K562 (cell line): ENCODE data around the gene DGCR6L. TPM values are rescaled to one million over a fixed set of nuclear protein-coding genes. Genes with fewer than 3 reads are reported as not detected.

ENCODE experiments used
- ATAC-seq: fragments of 200-7000 bp; cut with Tn5 transposase; 3 replicates; pipeline ENCODE4 v1.9.1; 2020; ENCODE audit warnings: moderate library complexity
- BruUV-seq: library from RNA; stranded (reverse); fragments of 400-500 nt; replicated peaks from 2 replicates; lab custom pipeline; 2021; lab: Mats Ljungman, UMichigan
- CTCF ChIA-PET: fragments of 300-600 bp; formaldehyde crosslinking; extraction: SDS; loops from one replicate; lab custom pipeline; 2021; ENCODE audit warnings: low intra/inter-chr PET ratio; lab: Yijun Ruan, JAX
- POLR2A ChIA-PET: fragments of 300-600, 350-650 bp; sonication (Branson Sonifier 250); formaldehyde crosslinking; extraction: SDS; loops from one replicate; lab custom pipeline; 2021; ENCODE audit warnings: antibody characterized with exemption, inconsistent platforms; lab: Yijun Ruan, JAX
- DNase-seq, 4 experiments: peaks; one replicate each; pipeline versions ENCODE4 v3.0.0 to v3.0.0-alpha.2; 2011 to 2018; ENCODE audit warnings: low spot score in 3 of 4, mixed read lengths in 3 of 4; ENCODE audit errors: extremely low read depth in 1 of 4
- FAIRE-seq: peaks from 2 replicates; lab custom pipeline; 2011; peaks lifted over from hg19 to GRCh38; lab: Jason Lieb, UNC
- H2AFZ ChIP-seq: 2 replicates; pipeline ENCODE4 v1.6.0; 2011; ENCODE audit warnings: low read depth, low read length, control low read depth, inconsistent platforms
- H3K27ac ChIP-seq: fragments of 200-600 bp; 3 replicates; pipeline ENCODE4 v1.8.0; 2011; ENCODE audit warnings: low read depth, mild to moderate bottlenecking, control low read depth, inconsistent platforms, low read length, moderate library complexity, mixed read lengths; ENCODE audit errors: extremely low read depth
- H3K27me3 ChIP-seq, 2 experiments: fragments of 300-600 bp in 1 of 2; 2 replicates in 1 of 2; 3 replicates in 1 of 2; pipeline versions ENCODE4 v1.6.0 to v1.8.0; 2011; ENCODE audit warnings: inconsistent platforms in 2 of 2, low read length in 2 of 2, mild to moderate bottlenecking in 1 of 2, mixed read lengths in 1 of 2, moderate library complexity in 1 of 2; ENCODE audit not compliant: control insufficient read depth in 2 of 2, insufficient read depth in 2 of 2
- H3K36me3 ChIP-seq: fragments of 300-600 bp; 3 replicates; pipeline ENCODE4 v1.8.0; 2011; ENCODE audit warnings: mild to moderate bottlenecking, low read length, inconsistent platforms; ENCODE audit not compliant: control insufficient read depth, insufficient read depth
- H3K4me1 ChIP-seq, 2 experiments: fragments of 200-600 bp in 1 of 2; replicated peaks in 1 of 2; 2 replicates in 1 of 2; 3 replicates in 1 of 2; pipeline versions ENCODE4 v1.5.1 to v1.8.0; 2011; ENCODE audit warnings: inconsistent platforms in 2 of 2, low read length in 2 of 2, mild to moderate bottlenecking in 1 of 2, mixed read lengths in 1 of 2, moderate library complexity in 1 of 2; ENCODE audit not compliant: control insufficient read depth in 2 of 2, insufficient read depth in 2 of 2
- H3K4me2 ChIP-seq: 2 replicates; pipeline ENCODE4 v1.6.1; 2011; ENCODE audit warnings: low read length, control low read depth, inconsistent platforms, mixed read lengths; ENCODE audit not compliant: insufficient read depth
- H3K4me3 ChIP-seq: fragments of 200-600 bp; sonication (generic), shearing (Covaris generic); 2 replicates; pipeline ENCODE4 v1.5.1; 2016; ENCODE audit warnings: control low read depth, inconsistent platforms
- H3K79me2 ChIP-seq: fragments of 200-600 bp; 3 replicates; pipeline ENCODE4 v1.8.0; 2011; ENCODE audit warnings: low read length, inconsistent platforms; ENCODE audit not compliant: control insufficient read depth, insufficient read depth
- H3K9ac ChIP-seq, 2 experiments: 2 replicates each; pipeline versions ENCODE4 v1.6.0 to v1.6.1; 2011; ENCODE audit warnings: low read depth in 2 of 2, low read length in 2 of 2, control low read depth in 1 of 2, inconsistent platforms in 1 of 2, mild to moderate bottlenecking in 1 of 2, mixed read lengths in 1 of 2; ENCODE audit not compliant: insufficient read depth in 1 of 2
- H3K9me1 ChIP-seq: one replicate; pipeline ENCODE4 v1.6.0; 2011; ENCODE audit warnings: inconsistent platforms, mild to moderate bottlenecking, low read length, moderate library complexity; ENCODE audit not compliant: control insufficient read depth, insufficient read depth
- H3K9me3 ChIP-seq: replicated peaks from 2 replicates; pipeline ENCODE4 v1.5.1; 2011; ENCODE audit warnings: low read depth, low read length, inconsistent platforms; ENCODE audit not compliant: control insufficient read depth, insufficient read depth
- H4K20me1 ChIP-seq: replicated peaks from 2 replicates; pipeline ENCODE4 v1.6.1; 2011; ENCODE audit warnings: low read length, inconsistent platforms, mixed read lengths; ENCODE audit not compliant: control insufficient read depth, insufficient read depth
- HMGN3 ChIP-seq: IDR thresholded peaks from 2 replicates; pipeline ENCODE4 v1.6.1; 2011; ENCODE audit warnings: borderline replicate concordance, low read depth, mild to moderate bottlenecking, mixed read lengths, low read length; ENCODE audit not compliant: insufficient read length; ENCODE audit errors: extremely low read depth
- MAZ ChIP-seq, 2 experiments: fragments of 450-650 bp in 1 of 2; sonication (generic) in 1 of 2; formaldehyde crosslinking; IDR thresholded peaks in 1 of 2; conservative IDR thresholded peaks in 1 of 2; 2 replicates each; pipeline versions ENCODE4 v1.4.0 to v1.5.0; 2020; ENCODE audit warnings: mild to moderate bottlenecking in 1 of 2, missing genetic modification reagents in 1 of 2
- MBD2 ChIP-seq: sonication (generic); IDR thresholded peaks from 2 replicates; pipeline ENCODE4 v1.6.1; 2016; ENCODE audit warnings: low read depth, borderline replicate concordance
- SETDB1 ChIP-seq: IDR thresholded peaks from one replicate; pipeline ENCODE4 v1.6.1; 2012; ENCODE audit warnings: low read length, control low read depth, inconsistent platforms
- SMC3 ChIP-seq: conservative IDR thresholded peaks from 2 replicates; pipeline ENCODE4 v1.6.1; 2011; ENCODE audit warnings: low read depth, low read length, improper control_type of control experiment; ENCODE audit not compliant: insufficient read depth
- TCFL5 ChIP-seq: fragments of 250-450 bp; sonication (Bioruptor Pico); conservative IDR thresholded peaks from 2 replicates; pipeline ENCODE4 v1.6.1; 2021; ENCODE audit warnings: mild to moderate bottlenecking, moderate library complexity, matching md5 sums
- THAP12 ChIP-seq: fragments of 250-450 bp; sonication (Bioruptor Pico); IDR thresholded peaks from 2 replicates; pipeline ENCODE4 v1.9.0; 2021; ENCODE audit warnings: mild to moderate bottlenecking, inconsistent platforms
- UBTF ChIP-seq, 2 experiments: IDR thresholded peaks; 2 replicates each; pipeline ENCODE4 v1.6.1; 2012; ENCODE audit warnings: improper control_type of control experiment in 2 of 2, low read depth in 2 of 2, low read length in 2 of 2, borderline replicate concordance in 1 of 2
- WGBS: fragments of 100-300 bp; shearing (Covaris generic); methylation state at CpG from one replicate; pipeline ENCODE4 v1.1.6; 2016; ENCODE audit warnings: low coverage, mixed read lengths; ENCODE audit not compliant: insufficient coverage; ENCODE audit errors: missing lambda C conversion rate; 5-methylcytosine and 5-hydroxymethylcytosine counted together
- in situ Hi-C: fragments of 300-500 bp; cut with MboI; formaldehyde crosslinking; loops from 4 replicates; pipeline ENCODE4 v1.15.0; 2018; ENCODE audit warnings: inconsistent platforms, mixed read lengths
- intact Hi-C: fragments of 100-400 bp; cut with micrococcal nuclease; formaldehyde crosslinking; loops from 2 replicates; pipeline ENCODE4 v1.14.2; 2022
- polyA plus RNA-seq, 8 experiments: library from polyadenylated mRNA; depleted of rRNA in 4 of 8; stranded (reverse) in 5 of 8; unstranded in 3 of 8; fragments of >200 nt; fragmentation: Nextera tagmentation in 2 of 8; fragmentation: Illumina TruSeq in 1 of 8; extraction: Ambion mirVana in 2 of 8; extraction: Trizol in 1 of 8; gene quantifications; 2 replicates each; pipeline versions ENCODE4 v1.2.1 to v1.2.3, GENCODE V29; 2011 to 2014; ENCODE audit warnings: inconsistent platforms in 1 of 8, missing spikeins in 1 of 8
- total RNA-seq, 7 experiments: library from RNA; depleted of rRNA in 6 of 7; stranded (reverse); fragments of >200 nt in 6 of 7; fragmentation: Illumina TruSeq in 2 of 7; extraction: Trizol in 2 of 7; gene quantifications; 2 replicates each; pipeline versions ENCODE4 v1.2.1 to v1.2.3, GENCODE V29; 2011 to 2021; ENCODE audit warnings: low replicate concordance in 1 of 7

DGCR6L gene
- total and polyA plus RNA-seq, 9 of the 15 experiments (the other 6 are each of a cell fraction or from before 2014, with no cell fraction given), result 3.6 to 151 (median 51.0) TPM

DNA sequence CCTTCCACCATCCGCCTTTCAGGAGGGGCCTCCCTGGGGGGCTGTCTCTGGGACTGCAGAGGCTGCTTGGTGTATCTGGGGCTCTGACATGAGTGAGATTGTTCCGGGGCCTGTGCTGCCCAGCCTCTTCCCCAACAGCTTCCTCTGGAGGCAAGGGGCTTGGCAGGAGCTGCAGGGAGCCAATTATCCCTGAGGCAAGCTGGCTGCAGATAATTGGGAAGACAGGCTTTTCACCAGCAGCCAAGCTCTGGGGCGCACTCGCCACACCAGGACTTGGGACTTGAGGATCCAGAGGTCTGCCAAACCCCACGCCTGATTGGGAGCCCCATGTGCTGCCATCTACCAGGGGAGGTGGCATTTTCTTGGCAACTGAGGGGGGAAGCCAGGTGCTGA, 36.2 kb downstream of the DGCR6L start:
- no TSS peak for BruUV-seq
- POLR2A ChIA-PET, result interaction anchor here (0.6 to 1.9 kb wide), 11 partner anchors 8 to 166 kb away, joined by 3 to 8 read pairs (median 4); partner anchors contain the start of gene TRMT2A
- WGBS, result under 1% methylated on average over 5 of the region's 5 CpGs

More for the DNA sequence above, 36.2 kb downstream of the DGCR6L start:
- CTCF ChIA-PET, result interaction anchor here (4.8 kb wide), 1 partner anchor 126 kb away, joined by 126 read pairs; no protein-coding TSS in a partner anchor
- Histone ChIP-seq H4K20me1 (peaks cover 28% of the 10 kb centered on the region), H3K27ac (no peak overlapping the region), H3K36me3 (no peaks in the 10 kb centered on the region), H3K4me1 (peaks cover 0 to 25% of the 10 kb centered on the region in 2 experiments; a peak in 3 of 5 replicates), H3K4me2 (no peak overlapping the region), H2AFZ (no peak overlapping the region), H3K4me3 (no peak overlapping the region), H3K9me1 (peaks cover 2% of the 10 kb centered on the region), H3K9ac (peak overlapping the region in 1 of 2 experiments; percentile 2; a peak in 1 of 4 replicates), H3K27me3 (peaks cover 20 to 68% of the 10 kb centered on the region in 2 experiments; a peak in 4 of 5 replicates), H3K79me2 (no peaks in the 10 kb centered on the region), H3K9me3 (no peaks in the 10 kb centered on the region)
- TF ChIP-seq SMC3 (no peak), THAP12 (CRISPR knock-in tag) (0 out of 2 replicates have a peak, but pooled peaks have one; percentile 33), MAZ (CRISPR knock-in tag; conservative IDR thresholded peaks at IDR 0.05 in 1 of 2, IDR thresholded peaks at IDR 0.05 in 1 of 2) (no peak), MBD2 (0 out of 2 replicates have a peak, but pooled peaks have one; percentile 17), UBTF (IDR thresholded peaks at IDR 0.05; ENCODE audit: borderline replicate concordance in 1 of 2, low read depth in 2 of 2, low read length in 2 of 2) (peak in 1 of 2 experiments; percentile 28; a peak in 1 of 4 replicates), SETDB1 (peak; percentile 86), HMGN3 (peak; percentile 9), TCFL5 (CRISPR knock-in tag) (no peak)
- peak in 1 of 4 experiments; percentile 27 for DNase-seq
- no peak for FAIRE-seq
- no peak for ATAC-seq
- in situ Hi-C loops, result no loop called here
- intact Hi-C loops, result no loop called here
